HG03457 (cell line): ENCODE results near the gene SDHB.

Experiments
- ATAC-seq: cut with Tn5 transposase; IDR thresholded peaks from one replicate; pipeline ENCODE4 v1.9.1; 2021; ENCODE audit warnings: moderate number of reproducible peaks; ENCODE audit not compliant: unreplicated experiment

SDHB gene

DNA sequence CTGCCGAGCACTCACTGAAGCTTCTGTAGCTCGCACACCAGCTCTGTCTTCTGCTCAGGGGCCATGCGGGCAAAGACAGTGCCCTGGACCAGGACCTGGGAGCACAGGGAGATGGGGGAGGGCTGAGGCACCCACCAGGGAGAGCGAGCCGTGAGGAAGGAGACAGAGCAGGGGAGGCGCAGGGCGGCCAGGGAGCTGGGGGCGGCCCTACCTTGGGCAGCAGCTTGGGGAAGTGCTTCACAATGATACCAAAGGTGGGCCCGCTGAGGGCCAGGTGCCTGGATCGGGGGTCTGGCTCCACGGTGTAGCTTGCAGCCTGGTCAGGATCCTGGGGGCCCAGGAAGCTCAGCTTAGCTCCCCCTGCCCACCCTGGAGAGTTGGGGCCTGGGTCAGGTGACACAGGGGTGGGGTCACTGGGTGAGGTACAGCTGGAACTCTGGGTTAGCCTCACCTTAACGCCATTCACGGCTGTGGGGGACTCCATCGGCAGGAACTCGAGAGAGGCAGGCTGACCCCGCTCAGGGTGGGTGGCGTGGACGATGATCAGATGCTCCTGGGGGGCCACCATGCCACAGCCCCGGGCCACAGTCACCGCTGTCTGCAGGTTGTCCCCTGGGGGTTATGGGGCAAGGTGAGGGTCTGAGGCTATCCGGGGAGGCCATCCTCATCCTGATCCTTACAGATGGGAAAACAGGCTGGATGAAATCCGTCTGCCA, 64.0 kb downstream of the SDHB start:
- ATAC-seq = no peak

DNA sequence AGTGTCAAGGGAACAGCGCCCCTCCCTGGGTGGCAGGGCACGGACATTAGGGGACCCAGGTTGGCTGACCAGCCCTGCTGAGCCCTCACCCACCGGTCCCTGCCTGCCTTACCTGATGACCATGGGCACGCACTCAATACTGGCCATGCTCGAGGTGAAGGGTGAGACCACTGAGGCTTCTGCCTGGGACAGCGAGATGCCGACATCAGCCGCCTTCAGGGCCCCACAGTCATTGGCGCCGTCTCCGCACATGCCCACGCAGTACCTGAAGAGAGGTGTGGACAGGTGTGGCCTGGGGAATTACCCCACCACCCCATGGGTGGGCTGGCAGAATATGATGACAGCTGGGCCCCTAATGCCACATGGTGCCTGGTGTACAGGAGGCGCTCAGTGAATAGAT, 65.6 kb downstream of the SDHB start:
- no peak for ATAC-seq

DNA sequence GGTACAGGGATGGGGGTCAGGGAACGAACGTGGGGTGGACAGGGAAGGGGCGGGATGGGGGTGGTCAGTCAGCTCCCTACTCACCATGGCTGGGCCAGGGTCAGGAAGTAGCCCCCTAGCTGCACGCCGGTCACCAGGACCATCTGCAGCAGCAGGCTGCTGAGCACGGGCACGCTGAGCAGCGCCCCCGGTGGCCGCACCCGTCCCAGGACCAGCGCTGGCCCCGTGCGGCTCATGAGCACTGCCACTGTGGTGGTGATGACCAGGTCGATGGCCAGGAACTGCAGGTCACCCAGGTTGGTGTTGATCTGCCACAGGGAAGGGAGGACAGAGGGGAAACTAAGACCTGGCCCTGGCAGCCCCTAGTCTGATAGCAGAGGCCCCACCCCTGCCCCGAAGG, 66.9 kb downstream of the SDHB start:
- ATAC-seq = no peak

DNA sequence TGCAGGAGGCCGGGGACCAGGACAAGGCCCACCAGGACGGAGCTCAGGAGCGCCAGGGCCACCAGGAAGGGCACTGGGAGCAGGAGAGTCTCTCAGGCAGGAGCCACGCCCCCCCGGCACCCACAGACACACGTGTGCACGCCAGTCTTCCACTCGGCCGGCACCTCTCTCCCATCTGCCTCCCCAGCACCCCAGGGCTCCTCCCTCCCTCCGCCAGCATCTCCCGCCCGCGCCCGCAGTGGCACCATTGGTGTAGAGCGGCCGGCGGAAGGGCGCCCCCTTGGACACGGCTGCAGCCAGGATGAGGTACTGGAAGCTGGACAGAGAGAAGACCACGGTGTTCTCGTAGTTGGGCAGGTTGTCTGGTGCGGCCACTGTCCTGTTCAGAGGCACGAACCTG, 67.3 kb downstream of the SDHB start:
- no peak for ATAC-seq

DNA sequence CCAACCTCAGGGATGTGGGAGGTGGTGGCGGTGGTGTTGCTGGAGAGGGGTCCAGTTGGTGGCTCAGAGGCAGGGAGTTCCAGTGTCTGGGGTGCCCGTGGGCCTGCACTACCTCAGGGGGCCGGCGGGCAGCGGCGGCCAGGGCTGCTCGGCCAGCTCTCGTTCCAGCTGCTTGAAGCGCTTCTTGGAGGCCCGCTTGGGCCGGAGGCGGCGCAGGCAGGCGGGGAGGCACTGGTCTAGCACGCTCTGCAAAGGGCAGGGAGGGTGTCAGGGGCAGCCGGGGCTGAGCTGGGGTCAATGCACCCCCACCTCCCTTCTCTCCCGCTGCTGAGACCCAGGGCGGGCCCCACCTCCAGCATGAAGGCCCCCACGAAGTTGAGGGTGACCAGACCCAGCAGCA, 67.7 kb downstream of the SDHB start:
- no peak for ATAC-seq

DNA sequence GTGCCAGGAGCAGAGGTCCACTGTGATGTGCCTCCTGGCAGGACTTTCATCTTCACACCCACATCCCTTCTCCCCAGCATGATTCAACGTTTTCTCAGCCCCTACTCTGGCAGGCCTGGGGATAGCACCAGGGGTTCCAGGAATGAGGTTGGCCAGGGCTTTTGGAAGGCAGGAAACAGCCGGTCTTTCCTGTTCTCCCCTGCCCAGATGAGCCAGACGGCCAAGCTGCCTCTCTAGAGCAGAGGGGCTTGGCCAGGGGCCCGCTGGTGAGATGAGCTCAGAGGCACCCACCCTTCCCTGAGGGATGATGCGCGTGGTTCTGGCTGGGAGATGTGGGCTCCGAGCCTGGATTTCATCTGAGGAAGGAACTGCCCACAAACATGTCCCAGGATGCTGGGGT, 69.1 kb downstream of the SDHB start:
- ATAC-seq = no peak

DNA sequence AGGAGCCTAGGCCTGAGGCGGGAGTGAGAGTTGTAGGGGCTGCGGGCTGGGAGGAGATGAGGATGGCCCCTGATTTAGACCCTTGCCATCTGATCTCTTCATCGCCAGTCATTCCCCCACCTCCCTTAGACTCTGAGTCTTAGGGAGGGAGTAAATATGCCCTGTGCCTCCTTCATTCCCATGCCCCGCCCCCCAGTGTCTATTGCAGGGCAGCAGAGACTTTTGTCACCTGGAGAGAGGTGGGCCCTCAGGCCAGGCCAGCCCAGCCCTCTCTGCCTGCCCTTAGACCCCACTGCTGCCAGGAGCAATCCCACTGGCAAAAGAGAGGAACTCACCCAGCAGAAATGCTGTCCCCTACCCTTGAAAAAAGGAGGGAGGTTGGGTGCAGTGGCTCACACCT, 70.2 kb downstream of the SDHB start:
- ATAC-seq = no peak

DNA sequence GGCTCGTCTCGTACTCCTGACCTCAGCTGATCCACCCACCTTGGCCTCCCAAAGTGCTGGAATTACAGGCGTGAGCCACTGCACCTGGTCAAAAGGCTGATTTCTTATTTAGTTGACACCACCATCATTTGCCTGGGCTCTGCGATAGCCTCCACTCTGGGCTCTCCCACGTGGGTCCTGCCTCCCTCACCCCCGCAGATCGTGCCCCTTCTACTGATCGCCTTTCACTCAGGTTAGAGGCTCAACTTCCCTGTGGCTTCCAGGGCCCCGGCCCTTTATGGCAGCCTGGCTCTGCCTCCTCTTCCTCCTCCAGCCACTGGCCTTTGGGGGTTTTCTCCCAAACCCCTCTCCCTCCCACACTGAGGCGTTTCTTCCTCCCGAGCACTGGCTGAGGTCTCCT, 70.9 kb downstream of the SDHB start:
- ATAC-seq = no peak

DNA sequence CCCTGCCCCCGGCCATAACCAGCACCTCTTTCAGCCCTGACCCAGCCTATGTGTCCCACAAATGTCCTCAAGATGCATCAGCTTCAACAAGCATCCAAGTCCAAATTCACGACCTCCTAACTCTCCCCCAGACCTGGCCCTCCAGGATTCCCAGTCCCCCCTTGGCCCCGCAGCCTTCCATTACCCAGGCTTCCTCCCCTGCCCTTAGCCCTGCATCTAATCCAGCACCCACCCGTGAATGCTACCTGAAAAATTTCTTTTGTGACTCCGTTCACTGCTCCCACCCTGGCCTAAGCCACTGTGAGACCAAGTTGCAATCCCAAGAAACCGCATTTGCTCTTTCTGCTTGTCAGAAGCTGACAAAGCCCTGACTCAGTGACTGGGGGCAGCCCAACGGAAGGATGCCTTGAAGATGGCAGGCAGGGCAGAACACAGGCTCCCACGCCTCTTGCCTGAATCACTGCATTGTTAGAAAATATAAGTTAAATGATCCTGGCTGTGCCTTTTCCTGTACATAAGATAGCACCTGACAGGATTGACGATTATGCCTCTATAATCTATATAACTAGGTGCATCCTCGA, 72.5 kb downstream of the SDHB start:
- ATAC-seq = no peak

DNA sequence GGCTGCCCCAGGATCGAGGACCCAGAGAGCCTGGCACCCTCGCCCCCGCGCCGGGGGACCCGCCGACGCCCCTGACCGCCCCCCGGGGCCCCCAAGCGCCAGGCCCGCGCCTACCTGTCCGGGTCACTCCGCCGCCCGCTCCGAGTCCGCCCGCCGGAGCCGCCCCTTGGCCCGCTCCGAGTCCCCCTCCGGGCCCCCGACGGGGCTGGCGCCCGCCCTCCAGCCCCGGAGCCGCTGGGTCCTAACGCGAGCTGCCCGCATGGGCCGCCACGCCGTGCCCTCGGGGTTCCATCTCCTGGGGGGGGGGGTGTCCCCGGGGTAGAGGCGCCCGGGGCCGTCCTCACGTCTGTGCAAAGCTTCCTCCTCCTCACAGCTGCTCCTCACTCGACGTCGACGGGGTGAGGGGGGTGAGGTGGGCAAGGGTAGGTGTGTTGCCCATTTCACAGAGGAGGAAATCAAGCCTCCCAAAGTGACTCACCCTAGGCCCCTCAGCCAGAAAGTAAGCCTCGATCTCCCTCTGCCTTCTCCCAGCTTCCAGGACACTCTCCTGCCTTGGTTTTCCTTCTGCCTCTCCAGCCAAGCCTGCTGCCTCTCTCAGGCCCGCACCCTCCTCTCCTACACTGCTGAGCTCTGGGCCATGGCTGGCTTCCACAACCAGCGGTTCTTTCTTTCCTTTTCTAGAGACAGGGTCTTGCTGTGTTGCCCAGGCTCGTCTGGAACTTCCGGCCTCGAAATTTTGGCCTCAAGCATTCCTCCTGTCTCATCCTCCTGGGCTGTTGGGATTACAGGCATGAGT, 73.2 kb downstream of the SDHB start, which contains the start of gene MFAP2:
MFAP2 (minus strand) TSS at position 148 of the 796 bp plus-strand sequence. CDS start 2,347 bp downstream, outside the sequence.
- ATAC-seq = no peak

DNA sequence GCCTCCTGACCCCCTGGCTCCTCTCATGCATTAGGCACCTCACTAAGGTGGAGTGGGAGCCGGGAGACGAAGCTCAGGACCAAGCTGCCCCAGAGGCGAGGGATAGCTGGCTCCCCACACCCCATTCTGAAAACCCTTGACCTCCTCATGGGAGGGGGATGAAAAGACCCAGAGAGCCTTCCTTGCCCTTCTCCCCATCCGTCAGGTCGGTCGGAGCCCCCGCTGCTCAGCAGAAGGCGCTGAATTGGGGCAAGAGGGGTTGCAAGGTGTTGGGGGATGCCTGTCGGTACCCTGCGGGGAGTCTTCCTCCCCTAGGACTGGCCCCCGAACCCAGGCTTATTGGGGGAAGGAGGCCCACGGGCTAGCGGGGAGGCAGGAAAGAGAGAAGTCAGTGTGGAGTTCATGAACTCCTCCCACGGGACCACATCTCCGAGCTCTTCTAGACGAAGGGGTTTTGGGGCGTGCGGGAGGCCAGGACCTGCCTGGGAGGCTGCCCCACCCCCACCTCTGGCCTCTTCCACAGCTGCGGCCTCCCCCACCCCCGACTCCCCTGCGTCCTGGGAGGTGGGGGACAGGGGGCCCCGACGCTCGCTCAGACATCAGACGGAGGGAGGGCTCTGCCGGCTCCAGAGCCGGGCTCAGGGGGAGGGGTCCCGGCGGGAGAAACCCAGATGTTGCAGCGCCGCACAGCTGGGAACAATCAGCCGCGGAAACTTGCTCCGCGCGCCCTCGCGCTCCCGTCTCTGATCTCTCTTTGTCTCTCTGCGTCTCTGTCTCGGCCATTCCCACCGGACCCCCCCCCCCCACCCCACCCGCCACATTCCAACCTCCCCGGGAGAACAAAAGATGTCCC, 74.1 kb downstream of the SDHB start:
- ATAC-seq = no peak

DNA sequence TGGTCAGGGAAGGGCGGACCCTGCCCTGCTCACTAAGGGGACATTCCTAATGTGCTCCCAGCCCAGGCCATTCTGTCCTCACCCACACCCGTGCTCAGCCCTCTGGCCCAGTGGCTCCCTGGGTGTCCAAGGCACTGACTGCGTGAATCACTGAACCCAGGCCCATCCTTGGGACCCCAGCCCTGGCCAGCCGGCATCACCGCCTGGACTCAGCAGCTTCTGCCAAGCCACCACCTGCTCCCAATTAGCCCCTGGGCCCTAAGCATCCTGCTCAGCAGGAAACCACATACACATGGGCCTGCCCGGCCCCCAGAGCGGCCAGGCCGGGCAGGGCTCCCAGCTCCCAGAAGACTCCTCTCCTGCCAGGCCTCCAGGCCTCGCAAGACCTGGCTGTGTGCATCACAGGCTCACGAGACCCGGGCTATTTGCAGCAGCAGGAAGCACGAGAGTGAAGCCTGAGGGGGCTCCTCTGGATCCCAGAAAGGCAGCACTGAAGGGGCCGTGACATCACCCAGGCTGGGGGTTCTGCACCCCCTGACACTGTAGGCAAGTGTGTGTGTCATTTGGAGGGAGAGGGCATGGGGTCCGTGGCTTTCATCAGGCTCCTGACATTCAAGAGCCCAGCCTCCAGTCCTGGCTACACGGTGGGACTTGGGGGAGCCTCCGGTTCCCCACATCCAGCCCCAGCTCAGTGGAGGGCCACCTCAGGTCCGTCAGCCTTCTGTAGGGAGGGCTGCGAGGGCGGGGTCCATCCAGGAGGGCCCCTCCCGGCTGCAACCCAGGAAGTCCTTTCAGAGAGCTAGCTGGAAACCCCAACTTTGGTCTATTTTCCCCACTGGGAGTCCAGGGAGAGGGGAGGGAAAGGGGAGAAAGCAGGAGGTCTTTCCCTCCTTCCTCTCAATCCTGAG, 75.0 kb downstream of the SDHB start:
- ATAC-seq = no peak

DNA sequence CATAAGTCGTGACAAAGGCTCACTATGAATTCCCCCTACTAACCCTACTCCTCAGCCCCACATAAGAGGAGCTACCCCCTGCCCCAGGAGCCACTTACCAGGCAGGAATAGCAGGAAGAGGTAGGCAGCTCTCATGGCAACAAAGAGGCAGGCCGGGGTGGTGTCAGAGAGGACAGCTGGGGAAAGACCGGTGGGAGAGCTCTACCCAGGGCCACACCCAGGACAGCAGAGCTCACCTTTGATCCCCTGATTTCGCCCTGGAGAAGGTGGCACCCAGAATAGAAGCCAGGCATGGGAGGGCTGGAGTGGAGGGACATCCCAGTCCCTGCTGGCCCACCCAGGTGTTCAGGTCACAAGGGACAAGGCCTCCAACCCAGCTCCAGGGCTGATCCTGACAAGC, 75.7 kb downstream of the SDHB start:
- no peak for ATAC-seq

DNA sequence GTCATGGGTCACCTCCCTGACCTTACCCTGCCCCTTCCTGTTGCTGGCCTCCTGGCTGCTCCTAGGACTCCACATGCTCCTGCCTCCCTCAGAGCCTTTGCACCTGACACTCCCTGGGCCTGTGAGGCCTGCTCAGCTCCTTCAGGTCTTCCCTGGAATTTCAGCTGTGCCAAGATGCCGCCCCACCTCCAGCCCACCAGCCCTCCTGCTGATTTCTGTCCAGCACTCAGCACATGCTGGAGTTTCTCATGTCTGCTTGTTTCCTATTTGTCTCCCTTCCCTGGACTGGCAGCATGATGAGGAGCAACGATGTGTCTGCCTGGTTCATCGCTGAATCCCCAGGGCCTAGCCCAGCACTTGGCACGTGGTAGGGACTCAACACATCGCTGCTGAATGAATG, 76.5 kb downstream of the SDHB start:
- ATAC-seq = no peak

DNA sequence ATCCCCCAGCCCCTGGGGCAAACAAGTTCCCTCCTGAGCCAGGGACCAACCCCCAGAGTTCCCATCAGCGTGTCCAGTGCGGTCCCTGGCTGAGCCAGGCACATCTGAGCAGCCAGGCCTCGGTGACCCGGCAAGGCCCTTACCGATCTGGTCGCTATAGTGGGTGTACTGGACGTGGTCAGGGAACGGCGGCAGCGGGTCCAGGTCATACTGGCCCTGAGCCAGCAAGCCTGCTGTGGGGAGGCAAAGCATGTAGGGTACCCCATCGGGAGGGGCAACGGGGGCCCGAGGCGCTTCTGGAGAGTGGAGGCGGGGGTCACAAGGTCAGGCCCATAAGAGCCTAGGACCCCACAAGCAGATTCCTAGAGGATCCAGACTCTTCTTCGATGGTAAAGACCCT, 76.9 kb downstream of the SDHB start:
- ATAC-seq = no peak

DNA sequence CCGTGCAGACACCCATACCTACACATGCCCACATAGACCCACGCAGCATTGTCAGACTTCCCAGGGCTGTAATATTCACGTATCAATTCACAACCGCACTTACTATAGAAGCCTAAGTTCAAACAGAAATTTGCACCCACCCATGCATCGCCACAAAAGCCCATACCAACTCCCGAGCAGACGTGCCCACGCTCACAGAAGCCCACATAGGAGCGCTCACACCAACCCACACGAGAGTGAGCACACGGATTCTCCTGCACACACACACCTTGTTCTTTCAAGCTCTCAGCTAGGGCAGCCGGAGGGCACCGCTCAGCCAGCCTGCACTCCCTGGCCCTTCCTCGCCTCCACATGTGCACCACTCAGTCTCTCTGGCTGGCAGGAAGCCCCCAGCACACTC, 78.0 kb downstream of the SDHB start:
- ATAC-seq = no peak

DNA sequence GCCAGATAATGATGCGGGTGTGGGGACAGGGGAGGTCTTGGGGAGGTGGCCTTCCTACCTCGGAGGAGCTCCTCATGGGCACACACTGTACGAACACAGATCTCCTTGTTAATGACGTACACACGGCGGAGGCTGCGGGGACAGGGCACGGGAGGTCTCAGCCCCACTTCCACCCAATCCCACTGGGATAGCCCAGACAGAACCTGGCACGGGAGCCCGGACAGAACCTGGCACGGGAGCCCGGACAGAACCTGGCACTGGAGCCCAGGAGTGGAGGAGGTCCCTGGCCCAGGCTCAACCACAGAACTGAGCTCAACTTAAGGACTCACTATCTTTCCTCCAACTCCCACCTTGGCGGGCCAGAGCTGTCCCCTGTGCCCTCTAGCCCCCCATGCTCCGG, 78.6 kb downstream of the SDHB start:
- no peak for ATAC-seq

DNA sequence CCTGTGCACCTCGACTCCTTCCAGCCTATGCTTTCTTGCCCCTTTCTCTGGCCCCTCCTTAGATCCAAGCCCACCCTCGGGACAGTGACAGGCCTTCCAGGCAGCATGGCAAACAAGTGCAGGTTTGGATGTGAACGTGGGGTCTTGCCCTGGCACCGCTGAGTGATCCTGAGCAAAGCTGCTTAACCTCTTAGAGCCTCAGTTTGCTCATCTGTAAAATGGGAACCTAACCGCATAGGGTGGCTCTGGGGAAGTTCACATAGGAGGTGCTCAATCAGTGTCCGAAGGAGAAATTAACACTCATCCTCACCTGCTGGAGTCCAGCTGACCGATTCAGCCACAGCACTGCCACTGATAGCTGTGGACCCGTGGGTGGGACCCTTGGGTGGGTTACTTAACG, 80.6 kb downstream of the SDHB start:
- no peak for ATAC-seq

DNA sequence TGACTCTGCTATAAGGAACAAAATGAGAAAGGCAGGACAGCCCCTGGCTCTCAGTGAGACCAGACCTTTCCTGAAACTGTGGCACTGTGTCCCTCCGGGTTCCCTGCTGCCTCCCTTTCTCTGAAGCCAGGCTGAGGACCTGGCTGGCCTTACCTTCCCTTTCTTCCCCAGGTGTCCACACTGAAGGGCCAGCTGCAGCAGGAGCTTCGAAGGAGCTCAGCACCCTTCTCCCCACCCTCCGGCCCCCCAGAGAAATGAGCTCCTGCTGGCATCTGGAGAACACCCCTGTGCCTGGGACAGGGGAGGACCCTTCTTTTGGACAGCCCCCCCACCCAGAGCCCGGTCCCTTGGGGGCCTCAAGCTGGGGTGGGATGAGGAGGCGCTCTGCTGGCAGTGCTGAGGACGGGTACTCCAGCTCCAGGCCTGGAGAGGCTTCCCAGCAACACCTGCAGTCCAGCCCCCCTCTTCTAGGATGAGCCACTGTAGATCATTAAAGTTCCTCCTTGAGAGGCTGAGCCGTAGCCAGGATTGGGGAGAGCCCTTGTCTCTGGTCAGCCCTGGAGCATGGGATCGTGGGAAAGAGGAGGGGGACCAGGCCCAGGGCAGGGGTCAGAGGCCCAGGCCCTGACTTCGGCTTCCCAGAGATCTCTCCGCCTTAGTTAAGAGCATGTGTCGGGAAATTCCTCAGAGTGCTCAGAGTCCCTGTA, 81.5 kb downstream of the SDHB start:
- ATAC-seq = no peak
